GM20431 (cell line): ENCODE data around the gene CD8A.

Experiments used
- in situ Hi-C: fragments of 300-500 bp; cut with MseI, MboI; formaldehyde crosslinking; loops from one replicate; pipeline ENCODE4 v1.15.0; 2020; ENCODE audit warnings: low sequenced_read_pairs; ENCODE audit not compliant: unreplicated experiment

Gene CD8A

DNA sequence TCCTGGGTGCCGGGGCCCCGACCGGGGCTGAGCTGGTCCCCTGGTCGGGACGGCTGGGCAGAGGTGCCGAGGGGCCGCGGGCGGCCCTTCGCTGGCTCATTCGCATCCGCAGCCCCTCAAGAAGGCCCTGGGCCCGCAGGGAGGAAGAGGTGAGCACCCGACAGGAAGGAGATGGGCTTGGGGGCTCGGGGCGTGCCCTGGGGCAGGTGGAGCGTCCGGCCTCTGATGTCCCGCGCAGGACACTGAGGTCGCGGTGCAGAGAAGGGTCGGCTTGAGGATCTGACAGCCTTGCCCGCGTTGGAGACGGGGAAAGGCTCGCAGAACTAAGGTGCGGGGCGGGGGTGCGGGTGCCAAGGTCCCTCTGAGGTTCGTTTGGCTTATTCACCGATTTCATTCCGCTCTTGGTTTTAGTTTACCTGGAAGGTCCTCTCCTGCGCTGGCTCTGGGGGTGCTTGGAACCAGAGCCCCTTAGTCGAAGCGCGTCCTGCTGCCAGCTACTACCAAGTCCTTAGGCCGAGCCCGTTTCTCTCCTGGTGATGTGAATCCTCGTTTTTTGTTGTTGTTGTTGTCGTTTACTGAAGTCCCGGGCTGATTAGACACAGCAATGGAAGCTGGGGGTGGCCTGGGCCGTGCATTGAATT lies 18.9 kb upstream of the CD8A start:
- in situ Hi-C loops: no loop called here

DNA sequence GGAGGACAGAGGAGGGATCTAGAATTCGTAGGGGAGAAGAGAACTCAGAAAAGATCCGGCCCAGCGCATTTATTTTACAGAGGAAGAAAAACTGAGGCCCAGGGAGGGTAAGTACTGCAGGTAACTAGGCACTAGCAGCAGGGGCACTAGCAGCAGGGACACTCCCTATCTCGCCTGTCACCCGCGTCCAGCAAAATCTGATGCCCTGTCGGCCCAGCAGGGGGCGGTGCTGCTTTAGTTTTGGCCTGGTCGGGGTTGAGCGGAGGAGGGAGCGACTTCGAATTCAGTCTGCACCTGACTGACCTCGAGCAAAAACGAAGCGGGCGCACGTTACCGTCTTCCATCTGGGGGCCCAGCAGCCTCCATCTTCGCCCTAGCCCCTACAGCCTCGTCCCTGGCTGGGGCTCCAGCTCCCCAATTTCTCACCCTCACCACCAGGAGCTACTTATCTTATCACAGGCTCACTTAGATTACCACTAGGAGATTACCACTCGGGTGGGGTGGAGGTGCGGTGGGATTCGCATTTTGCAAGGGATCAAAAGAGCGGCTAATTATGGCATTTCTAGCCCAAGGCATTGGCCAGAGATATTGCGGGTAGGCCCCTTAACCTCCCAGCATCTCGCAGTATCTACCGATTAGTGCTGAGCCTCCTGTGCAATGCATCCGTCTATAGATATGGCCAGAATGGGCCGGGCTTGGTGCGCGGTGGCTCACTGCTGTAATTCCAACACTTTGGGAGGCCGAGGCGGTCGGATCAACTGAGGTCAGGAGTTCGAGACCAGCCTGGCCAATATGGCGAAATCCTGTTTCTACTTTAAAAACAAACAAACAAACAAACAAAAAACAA lies 17.8 kb upstream of the CD8A start:
- in situ Hi-C loops: no loop called here

DNA sequence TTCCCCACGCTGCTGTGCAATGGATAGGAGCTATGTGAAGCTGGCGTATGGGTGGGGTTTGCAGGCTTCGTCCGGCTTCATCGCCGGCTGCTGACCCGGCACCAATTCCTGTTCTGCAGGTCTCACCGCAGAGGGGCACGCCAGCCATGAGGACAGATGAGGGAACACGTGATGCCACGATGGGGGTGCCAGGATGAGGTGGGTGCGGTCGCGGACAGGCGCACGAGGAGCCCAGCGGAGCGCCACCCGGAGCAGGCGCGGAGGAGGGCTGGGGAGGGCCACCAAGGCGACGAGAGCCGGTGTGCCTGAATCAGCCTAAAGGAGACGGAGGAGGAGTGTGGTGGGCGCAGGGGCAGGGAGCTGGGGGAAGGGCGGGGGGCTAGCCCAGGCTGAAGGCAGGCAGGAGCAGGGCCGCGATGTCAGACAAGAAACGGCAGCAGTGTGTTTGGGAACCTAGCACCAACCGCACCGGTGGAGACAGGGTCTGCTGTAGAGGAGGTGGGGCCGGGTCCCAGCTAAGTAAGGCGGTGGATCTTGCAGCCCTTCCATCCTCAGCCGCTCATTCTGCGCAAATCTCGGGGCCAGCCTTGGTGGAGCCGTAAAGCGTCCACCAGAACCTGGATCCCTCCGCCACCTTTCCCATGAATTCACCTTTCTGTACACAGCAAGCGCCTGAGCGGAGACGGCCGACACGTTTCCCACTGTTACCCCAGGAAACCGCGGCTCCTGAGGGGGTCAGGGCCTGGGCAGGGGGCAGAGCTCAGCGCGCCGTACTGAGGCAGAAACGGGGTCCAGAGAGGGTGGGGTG lies 17.0 kb upstream of the CD8A start:
- in situ Hi-C loops: no loop called here

DNA sequence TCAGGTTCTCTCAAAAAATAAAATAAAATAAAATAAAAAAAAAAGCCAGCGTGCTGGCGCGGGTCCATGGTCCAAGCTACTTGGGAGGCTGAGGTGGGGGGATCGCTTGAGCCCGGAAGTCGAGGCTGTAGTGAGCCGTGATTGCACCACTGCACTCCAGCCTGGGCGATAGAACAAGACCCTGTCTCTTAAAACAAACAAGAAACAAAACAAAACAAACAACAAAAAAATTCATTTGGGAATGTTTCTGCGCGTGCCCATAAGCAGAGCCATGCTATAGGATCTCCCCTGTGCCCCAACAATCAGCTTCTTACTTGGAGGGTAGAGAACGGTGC lies 16.4 kb upstream of the CD8A start:
- in situ Hi-C loops: no loop called here

DNA sequence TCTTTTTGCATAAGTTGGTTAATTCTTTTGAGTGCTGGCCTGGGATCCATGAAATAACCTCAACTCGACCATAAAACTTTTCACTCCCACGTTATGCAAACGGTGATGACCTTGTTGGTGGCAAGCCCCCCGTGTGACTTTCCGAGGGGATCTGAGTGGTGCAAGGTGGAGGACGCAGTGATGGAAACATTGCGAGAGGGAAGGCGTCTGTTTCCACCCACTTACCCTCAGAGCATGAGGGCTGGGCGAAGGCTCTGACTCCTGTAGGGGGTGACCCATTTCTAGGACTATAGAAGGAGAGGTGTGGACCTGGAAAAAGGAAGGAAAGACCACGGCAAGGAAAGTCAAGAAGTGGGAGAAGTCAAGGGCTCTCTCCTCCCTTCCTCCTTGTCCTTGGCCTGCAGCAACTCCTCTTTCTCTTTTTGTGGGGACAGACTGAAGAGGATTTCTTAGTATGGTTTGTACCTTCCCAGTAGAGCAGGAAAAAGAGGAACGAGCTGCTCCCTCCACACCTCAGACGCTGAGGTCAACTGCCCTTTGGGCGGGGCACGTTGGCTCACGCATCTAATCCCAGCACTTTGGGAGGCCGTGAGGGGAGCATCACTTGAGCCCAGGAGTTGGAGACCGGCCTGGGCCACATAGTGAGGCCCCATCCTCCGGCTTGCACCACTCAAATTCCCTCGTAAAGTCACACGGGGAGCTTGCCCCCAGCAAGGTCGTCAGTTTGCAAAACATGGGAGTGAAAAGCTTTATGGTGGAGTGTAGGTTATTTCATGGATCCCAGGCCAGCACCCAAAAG lies 15.5 kb upstream of the CD8A start:
- in situ Hi-C loops: no loop called here

DNA sequence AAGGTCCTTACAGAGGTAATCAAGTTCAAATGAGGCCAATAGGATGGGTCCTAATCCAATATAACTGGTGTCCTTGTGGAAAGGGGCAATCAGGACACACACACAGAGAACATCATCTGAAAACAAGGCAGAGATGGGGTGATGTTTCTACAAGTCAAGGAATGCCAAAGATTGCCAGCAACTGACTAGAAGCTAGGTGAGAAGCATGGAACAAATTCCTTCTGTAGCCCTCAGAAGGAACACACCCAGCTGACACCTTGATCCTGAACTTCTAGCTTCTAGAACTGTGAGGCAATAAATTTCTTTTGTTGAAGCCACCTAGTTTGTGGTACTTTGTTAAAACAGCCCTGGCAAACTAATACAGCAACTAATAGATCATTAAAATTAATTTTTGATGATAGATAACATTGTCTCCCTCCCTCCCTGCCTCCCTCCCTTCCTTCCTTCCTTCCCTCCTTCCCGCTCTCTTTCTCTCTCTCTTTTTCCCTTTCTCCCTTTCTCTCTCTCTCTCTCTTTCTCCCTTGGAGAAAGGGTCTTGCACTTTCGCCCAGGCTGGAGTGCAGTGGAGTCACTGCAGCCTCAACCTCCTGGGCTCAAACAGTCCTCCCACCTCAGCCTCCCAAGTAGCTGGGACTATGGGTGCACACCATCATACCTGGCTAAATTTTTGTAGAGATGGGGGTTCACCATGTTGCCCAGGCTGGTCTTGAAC lies 10.3 kb upstream of the CD8A start:
- in situ Hi-C loops: no loop called here

DNA sequence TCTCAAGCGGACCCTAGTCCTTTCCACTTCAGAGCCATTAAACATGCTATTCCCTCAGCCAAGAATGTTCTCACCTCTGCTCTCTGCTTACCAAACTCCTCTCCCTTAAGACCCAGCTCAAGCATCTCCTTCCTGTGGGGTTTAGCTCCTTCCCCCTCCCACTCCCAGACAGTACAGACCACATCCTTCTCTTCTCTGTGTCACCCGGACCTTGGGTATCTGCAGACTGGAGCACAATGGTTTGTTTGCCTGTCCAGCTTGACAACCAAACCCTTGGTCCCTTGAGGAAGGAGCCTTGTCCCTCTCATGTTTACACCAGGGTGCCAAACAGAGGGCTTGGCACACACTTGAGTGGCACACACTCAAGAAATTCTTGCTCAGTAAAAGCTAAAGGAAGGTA lies 4.1 kb upstream of the CD8A start:
- in situ Hi-C loops: no loop called here

DNA sequence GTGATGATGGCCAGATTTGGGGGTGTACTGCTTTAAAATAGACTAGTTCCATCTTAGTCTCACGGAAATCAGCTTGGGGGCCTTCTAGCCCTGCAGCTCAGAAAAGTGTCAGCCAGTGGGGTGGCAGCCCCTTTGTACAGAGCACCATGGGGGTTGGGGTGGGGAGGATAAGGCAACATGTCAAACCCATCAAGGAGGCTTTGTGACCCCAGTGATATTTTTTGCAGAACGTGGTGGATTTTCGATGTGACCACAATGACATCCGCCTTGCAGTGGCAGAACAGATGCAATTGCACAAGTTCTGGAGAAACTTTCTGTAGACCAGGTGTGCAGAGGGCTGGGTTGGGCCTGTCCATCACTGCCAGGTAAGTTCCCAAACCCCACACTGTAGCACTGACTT lies 3.0 kb upstream of the CD8A start:
- in situ Hi-C loops: no loop called here

DNA sequence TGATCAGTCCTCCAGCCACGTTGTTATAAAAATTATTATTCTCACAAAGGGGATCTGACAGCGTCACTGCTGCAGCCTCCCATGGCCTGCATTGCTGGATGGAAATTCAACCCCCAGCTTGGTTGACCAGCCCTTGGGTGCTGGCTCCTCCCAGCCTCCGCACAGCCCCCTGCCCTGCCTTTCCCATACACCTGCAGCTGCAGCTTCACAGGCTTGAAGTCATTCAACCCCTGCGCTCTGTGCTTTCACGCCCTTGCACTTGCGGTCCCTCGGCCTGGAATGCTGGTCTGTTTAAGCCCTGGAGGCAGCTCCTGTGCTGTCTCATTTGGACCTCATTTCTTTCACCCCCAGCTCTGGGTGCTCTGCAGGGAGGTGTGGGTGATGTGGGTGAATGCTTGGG lies 860 bp upstream of the CD8A start:
- in situ Hi-C loops: no loop called here

DNA sequence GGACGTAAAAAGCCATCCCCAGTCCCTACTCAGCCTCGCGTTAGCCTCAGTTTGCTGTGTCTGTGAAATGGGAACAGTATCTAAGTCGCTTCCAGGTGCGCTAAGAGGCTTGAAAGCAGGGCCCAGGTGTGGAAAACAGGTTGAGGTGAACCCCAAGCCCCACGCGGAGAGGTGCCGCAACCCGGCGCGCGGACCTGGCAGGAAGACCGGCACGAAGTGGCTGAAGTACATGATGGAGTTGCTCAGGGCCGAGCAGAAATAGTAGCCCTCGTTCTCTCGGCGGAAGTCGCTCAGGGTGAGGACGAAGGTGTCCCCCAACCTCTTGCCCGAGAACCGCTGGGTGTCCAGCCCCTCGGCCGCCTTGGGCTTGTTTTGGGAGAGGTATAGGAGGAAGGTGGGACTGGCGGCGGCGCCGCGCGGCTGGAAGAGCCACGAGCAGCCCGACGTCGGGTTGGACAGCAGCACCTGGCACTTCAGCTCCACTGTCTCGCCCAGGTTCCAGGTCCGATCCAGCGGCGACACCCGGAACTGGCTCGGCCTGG lies 508 bp downstream of the CD8A start:
- in situ Hi-C loops: no loop called here

DNA sequence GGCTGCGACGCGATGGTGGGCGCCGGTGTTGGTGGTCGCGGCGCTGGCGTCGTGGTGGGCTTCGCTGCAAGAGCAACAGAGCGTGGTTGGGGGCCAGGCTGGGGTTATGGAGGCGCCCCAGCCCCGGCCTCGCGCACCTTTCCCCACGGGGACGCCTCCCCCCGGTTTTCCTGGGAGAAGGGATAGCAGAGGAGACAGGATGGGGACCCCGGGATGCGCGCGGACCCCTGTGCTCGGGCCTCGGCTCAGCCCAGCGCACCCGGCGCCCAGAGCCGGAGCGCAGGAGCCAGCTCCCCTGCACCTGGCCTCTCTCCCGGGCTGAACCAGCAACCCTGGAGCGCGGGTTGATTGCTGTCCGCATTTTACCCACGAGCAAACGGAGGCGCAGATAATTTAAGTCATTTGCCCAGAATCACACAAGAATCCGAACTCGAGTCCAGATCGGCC lies 1.0 kb downstream of the CD8A start:
- in situ Hi-C loops: no loop called here

DNA sequence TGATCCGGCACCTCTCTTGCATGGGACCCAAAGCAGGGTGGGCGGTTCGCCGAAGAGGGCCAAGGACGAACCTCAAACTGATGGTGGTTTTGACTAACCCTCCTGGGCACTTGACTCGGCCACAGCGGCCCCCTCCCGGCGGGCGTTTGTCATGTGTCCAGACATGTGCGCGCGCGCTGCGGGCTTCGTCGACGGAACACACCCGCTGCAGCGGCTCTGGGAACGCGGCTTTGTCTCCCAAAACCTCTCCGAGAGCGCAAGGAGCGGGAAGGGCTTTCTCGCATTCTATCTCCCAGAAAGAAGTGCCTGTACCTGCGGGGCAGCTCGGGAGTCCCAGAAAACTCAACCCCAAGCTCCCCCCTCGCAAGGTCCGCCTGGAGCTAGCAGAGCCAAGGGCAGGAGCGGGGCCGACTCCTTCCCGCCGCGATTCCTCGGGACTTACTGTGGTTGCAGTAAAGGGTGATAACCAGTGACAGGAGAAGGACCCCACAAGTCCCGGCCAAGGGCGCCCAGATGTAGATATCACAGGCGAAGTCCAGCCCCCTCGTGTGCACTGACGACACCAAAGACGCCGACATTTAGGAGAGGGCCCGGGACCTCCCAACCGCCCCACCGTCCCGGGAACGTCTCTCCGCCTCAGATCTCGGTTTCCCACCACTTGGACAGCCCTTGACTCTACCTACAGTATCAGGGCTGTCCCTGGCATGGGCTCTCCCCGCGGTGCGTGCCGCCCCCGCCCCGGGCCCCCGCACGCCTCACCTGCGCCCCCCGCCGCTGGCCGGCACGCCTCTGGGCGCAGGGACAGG lies 1.6 kb downstream of the CD8A start:
- in situ Hi-C loops: no loop called here

DNA sequence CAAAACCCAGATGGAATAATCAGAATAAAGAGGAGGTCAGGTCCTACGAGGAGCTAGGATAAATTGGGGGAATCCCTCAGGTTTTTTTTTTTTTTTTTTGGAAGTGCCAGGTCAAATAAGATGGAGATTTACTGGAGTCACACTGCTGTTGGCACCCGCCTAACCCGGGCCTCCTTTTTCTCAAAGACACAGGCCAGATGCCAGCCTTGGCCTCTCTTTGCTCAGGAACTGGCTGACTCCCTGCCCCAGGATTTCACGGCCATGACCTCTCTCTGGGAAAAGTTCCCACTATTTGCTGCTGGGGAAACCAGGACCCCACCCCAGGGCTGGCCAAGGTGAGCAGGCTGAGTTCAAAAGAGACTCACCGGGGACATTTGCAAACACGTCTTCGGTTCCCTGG lies 2.5 kb downstream of the CD8A start:
- in situ Hi-C loops: no loop called here

DNA sequence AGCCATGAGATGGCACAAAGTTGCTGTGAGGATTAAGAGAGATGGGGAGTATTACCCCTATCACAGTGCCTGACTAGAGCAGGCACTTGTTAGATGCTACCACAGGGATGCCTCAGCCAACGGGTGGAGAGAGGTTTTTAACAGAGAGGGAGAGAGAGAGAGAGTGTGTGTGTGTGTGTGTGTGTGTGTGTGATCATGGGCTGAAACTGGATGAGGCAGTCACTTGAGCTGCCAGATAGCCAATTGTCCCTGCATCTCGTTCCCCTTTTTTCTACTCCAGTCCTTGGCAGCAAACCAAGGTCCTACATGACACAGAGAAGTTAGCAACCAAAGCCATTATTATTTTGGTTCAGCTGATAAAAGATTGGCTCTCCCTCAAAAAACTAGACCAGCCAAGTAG lies 3.0 kb downstream of the CD8A start:
- in situ Hi-C loops: no loop called here

DNA sequence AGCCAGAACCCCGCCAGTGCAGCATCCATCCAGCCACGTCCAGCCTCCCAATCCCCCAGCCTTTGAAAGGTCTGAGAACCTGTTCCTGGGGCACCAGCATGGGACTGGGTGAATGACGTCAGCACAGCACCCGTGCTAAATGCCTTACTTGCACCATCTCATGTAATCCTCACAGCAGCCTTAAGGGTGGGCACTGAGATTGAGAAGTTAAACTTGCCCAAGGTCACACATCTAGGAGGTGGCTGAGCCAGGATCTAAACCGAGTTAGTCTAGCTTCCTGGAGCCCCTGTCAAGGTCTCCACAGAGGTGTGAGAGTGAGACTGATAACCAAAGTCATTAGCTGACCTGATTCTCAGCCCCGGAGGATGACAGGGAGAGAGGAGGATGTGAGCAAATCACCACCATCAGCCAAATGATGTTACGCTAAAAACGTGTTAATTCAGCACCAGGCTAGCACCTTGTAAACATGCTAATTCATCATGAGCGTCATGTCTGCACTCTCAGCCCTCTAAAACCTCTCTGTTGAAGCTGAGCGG lies 4.6 kb downstream of the CD8A start:
- in situ Hi-C loops: no loop called here

DNA sequence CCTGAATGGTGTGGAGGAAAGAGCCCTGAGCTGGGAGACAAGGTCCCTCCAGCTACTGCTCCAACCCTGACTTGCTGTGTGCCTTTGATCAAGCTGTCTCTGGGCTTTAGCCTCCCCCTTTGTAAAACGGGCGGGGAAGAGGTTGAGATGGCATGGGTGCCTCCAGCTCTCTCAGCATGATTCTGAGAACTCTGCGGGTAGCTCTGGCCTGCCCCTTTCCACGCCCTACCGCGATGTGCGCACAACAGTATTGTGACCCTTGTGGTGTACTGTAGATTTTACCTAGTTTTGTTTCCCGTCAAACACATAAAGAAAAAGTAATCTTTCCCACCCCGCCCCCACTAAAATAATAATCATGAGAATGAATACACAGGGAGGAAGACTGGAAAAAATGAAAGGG lies 5.3 kb downstream of the CD8A start:
- in situ Hi-C loops: no loop called here

DNA sequence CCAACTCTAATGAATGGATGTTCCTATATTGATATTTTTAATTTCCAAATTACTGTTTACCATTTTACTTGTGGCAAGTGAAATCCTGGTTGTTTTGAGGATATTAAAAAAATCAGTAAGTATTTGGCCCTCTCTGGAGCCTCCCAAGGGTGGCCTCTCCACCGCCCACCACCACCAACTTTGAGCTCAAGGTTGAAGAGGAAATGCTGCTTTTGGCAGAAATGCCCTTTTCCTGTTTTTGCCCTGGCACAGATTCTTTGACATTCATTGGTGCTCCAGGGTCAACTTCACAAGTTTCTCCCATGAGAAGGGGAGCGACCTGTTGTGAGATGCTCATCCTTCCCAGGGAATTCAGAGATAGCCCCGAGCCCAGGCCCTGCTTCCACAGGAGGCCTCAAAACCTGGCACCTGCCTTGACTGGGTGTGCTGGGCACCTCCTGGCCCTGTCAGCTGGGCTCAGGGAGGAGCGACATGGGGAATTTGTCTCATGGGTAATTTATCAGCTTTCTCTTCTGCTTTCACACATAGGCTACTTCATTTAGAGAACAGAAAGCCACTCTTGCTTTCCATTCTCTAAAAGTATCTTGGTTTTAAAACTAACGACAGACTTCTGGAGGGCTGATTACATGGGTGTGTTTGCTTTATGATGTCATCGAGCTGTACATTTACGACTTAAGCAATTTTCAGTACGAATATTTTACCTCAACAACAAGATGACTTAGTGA lies 6.9 kb downstream of the CD8A start:
- in situ Hi-C loops: no loop called here

DNA sequence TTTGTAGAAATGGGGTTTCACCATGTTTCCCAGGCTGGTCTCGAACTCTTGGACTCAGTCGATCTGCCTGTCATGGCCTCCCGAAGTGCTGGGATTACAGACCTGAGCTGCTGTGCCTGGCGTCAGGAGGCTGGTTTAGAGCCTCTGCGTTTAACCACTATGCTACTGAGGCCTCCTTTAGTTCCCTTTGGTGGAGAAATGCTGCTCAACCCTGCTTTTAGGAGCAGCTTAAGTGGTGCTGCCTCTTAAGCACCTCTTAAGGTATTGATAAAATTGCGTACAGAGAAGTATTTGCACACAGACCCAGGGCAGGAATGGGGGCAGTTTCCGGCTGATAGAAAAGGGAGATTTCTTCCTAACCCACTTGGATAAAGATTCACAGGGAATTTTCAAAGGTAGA lies 8.0 kb downstream of the CD8A start:
- in situ Hi-C loops: no loop called here
